Measurements from ENCODE around the gene GNAQ.
A peak's percentile ranks its signal among the peaks of the same experiment; 100 is the strongest.

Gene GNAQ

DNA sequence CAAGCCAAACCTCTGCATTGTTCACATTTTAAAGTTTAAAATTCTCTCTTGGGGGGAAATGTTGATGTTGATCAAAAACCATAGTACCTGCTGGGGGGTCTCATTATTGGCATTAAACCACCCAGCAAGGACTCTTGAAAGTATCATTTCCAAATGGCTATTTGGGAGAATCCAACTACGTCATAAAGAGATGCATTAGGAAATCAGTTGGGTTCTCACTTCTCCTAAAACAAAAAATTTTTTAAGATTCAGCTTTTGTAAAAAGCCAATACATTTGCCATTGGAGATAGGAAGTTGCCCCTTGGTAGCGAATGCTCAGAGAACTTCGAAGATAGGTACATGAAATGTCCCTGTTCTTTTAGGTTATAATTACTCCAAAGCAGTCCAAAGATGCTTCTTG lies 96.4 kb downstream of the GNAQ start:
- no peak for DNase-seq

DNA sequence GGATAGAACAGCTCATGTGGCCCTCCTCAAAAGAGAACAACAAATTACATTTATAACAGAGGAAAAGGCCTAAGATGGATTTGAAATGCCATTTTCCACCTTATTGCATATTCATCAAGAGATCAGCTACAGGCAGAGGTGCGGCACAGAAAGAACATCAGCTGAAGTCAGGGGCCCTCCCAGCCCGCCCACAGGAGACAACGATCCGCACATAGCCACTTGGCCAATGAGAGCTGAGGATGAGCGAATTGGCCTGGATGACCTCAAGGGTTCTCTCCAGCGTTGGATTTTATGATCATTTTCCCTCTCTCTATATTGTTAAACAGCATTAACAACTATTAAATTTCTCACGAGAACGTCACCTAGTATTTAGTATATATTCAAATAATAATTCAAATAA lies 97.6 kb downstream of the GNAQ start:
- no peak for DNase-seq

DNA sequence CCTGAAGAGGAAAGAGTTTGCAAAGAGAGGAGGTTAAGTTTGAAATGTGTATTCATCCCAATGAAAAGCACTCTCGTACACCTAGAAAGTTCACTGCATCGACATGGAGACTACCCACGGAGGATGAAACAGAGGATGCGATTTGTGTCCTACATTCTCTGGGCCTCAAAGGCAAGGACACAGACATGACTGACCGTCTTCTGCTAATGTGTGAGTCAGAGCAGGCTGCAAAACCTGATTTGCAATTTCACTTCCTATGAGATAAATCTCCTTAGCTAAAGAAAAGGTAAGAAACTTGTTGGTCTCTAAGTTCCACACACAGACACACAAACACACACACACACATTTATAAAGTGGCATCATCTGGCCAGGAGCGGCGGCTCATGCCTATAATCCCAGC lies 98.6 kb downstream of the GNAQ start:
- no peak for DNase-seq

DNA sequence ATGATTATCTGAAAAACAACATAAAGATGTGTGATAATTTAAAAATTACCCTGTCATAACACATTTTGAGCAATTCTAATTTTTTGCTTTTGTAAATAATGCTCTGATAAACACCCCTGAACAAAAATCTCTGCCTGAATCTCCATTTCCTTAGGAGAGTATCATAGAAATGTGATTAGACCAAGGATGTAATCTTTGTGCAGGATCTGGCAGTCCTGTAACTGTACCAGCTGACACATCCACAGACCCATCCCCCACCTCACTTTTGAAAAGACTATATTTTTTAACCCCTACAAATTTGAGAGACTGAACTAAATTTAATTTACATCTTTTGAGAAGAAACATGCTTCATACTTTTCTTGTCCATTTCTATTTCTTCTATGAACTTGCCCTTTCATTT lies 101.7 kb downstream of the GNAQ start:
- no peak for DNase-seq

DNA sequence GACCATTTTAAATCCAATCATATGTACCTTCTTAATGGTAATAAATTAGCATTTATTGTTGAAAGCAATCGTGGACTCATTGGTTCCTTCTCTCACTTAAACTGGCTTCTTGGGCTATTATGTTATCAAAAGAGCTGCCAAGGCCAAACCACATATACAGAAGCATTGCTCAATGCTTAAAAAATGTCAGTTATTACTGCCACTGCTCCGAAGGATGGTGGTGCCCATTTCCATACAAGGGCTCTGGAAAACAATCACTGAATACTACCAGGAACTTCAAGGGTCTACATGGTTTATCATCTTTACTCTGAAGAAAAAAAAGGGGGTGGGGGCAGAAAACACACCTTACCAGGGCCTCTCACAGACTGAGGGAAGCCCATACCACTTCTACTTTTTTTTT lies 104.3 kb downstream of the GNAQ start:
- no peak for DNase-seq

DNA sequence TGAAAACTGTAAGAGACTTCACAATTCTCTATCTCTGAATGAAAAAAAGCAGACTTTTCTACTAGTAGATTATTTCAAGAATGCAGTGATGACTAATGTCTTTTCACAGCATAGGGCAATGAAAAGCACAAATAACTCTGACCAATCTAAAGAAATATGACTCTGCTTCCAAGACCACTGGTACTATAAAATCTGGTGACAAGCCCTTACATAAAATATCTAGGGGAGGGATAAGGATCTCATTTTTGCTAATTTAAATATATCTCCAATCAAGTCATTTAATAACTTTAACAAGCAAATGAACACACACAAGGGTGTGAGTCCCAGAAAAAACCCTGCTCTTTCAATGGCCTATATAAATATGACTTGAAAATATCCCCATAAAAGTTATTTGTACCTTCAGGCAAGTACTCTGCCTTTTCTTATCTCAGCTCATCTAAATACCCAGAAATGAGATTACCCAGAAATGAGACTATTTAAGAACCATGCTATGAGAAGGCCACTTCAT lies 105.2 kb downstream of the GNAQ start:
- peak in 1 of 2 experiments; percentile 67 for DNase-seq

DNA sequence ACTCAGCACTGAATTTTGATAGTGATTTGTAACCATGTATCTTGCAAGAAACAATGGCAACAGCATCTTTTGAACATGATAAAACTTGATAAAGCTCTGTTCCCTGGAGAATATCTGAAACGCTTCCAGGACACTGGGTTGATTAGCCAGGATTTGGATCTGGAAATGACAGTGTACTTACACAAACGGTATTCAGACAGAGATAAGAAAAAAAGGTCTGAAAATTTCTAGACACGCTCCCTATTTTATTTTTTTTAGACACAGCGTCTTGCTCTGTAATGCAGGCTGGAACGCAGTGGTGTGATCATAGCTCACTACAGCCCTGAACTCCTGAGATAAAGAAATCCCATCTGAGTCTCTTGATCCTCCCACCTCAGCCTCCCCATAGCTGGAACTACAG lies 109.0 kb downstream of the GNAQ start:
- no peak for DNase-seq

DNA sequence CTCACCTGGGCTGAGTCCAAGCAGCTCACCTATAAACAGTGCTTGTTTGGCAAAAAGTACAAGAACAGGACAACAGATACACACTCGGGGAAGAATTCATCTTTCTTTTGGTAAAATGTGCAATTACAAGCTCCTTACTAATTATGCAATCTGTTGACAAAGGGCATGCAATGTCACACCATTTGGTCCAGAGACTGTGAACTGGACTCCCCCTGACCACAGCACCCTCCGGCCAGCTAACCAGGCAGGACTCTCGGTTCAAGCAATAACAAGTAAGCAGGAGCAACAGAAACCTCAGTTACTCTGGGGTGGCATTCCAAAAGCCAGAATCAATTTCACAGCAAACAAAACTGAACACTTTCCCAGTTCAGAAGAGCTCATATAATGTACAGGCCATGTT lies 113.8 kb downstream of the GNAQ start:
- DNase-seq = no peak

DNA sequence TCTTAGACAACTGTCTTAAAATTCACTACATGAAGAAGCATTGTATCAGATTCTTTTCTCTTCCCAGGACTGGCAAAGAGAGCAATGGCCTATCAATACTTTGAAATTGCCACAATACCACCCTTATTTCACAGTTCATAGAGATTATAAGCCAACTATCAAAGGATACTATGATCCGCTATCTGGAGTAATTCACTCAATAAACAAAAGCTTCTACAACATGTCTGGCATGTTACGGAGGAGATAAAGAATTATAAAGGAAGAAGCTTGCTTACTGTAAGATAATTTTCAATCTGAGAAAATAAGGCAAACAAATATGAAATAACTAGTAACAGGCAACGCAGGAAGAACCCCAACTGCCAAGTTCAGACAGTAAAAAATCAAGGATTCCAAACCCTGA lies 114.8 kb downstream of the GNAQ start:
- DNase-seq = no peak

DNA sequence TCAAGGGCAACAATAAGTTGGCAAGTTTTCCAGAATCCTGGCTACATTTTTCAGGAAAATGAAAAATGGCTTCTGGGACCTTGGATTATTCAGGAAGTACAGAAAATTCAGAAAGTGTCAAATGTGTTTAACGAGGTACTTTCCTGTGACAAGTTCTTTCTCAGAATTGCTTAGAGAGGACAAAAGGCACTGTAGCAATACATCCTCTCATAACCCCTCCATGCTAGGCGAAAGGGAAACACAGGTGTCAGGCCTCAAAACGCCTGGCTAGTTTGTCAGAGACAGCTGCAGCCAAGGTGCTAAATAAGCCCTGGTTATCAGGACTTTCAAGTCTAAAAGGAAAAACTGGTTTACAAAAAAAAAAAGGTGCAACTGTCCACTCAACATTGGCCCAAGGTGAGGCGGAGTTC lies 115.2 kb downstream of the GNAQ start:
- no peak for DNase-seq

DNA sequence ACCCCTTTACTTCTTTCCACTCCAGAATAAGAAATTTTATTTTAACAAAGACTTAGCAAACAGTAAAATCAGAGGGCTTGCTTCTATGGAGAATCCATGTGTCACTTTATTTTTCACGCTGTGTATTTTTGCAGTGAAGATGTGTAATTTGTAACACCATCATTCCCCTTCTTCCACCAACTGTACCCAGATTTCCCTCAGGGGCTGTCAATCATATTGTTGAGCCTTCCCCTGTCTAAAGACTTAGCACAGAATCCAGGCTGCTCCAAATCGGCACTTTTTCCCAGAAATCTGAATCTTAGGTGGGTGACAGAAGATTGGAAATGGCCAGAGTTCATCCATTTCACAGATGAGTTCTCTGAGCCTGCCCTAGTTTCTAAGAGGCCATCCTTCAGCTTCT lies 115.9 kb downstream of the GNAQ start:
- no peak for DNase-seq

DNA sequence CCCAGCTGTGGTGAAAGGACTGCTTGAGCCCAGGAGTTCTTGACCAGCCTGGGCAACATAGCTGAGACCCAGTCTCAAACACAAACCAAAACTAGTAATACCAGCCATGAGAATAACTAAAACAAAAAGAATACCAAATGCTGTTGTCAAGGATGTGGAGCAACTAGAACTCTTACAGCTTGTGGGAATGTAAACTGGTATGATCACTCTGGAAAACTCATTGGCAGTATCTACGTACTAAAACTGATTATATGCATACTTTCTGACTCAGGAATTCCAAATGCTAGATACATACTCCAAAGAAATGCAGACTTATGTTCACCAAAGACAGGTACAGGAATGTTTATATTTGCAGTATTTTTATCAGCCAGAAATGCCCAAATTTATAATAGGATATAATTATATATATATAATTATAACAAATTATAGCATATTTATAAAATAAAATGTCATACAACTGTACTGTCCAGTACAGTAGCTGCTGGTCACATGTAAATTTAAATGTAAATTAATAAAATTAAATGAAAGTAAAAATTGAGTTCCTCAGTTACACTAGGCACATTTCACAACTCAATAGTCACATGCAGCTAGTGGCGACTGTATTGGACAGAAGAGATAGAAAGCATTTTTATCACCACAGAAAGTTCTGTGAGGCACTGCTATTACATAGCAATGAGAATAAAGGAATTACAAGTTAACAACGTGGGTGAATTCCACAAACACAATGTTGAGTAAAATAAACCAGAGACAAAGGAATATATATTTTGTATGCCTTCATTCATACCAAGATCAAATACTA lies 118.5 kb downstream of the GNAQ start:
- DNase-seq = no peak

DNA sequence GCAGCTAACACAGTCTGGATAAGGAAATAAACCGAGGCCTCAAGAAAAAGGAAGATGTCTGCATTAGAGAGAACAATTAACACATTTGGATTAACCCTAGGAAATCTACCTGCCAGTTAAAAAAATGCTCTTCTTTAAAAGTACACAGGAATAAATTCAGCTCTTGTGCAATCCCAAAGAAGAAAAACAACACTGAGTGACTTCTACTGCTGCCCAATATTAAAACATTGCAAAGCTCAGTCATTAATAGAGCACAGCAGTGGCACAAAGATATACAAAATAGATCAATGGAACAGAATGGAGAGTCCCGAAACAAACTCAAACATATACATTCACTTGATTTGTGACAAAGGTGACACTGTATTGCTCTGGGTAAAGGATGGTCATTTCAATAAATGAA lies 119.7 kb downstream of the GNAQ start:
- no peak for DNase-seq

DNA sequence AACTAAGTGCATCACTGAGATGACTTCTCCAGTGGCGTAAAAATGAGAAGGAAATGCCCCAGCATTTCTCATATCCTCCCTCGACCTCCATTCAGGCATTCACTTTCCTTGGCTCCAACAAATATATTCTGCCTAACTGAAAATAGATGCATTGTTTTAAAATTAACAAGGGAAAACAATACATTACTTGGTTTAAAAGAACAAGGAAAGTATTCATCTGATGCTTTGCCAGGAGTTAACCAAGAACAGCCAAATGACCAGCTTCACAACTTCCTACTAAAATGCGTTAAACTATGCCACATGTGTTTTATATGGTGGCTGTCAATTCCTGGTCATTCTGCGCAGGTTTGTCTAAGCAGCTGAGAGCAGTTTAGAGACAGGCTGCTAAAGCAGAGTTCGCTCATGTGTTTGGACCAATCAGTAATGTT lies 121.4 kb downstream of the GNAQ start:
- DNase-seq = no peak

DNA sequence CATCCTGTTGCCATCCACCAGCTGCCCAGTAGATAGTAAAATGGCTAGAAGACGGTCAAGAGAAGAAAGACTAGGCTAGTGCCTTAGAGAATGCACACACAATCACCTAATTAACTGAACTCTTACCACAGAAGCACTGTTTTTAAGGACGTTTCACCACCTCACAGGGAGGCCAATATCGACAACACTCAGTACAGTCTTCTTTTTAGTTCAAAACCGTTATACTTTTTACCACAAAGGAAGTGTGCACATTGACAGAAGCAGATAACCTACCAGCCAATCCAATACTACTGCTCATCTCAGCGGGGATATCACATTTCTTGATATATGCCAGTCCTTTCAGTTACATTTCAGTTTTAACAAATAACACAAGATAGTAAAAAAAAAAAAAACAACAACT lies 122.3 kb downstream of the GNAQ start:
- no peak for DNase-seq

DNA sequence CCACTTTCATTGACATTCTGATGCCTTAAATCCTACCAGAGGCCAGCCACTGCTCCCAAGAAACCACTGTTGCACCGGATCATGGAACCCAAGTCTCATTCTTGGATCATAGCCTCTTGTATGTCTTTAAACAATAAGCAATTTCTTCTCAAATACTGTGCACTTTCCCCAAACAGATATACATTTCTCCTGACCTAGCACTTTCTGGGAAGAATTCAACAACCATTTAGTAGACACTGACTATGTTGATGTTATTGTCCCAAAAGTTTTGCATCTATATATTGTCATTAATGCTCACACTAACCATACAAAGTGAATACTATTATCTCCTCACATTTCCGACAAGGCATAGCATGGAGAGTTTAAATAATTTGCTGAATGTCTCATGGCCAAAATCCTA lies 123.3 kb downstream of the GNAQ start:
- DNase-seq = no peak

DNA sequence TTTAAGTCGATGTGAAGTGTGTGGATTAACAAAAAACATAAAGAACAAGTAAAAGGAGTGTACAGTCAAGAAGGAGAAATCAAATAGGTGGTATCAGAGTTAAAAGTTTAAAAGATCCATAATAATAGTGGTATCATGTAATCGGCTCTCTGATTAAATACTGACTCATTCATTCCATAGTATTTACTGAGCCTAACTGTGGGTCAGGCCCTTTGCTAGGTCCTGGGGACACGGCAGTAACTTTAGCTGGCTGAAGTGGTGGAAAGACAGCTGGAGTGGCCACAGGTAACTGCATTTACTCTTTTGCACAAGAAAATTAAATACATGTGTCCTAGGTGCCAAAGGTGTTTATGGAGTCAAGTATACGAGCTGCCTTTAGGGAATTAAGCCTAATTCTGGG lies 124.0 kb downstream of the GNAQ start:
- no peak for DNase-seq

DNA sequence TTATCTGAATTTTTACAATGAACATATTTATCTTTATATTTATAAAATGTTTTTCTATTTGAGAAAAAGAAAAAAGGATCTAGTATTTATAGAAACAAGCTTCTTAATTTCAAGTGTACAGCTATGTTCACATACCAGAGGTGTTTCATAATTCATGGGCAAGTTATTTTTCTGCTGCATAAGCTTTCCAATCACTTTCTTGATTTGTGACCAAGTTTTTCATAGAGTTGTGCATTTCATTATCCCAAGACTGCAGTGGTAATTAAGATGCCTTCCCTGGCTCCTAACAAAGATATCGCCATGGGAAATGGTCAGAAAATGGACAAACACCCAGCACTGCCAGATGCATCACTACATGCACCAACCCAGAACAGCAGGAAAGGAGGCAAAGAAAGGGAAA lies 124.6 kb downstream of the GNAQ start:
- no peak for DNase-seq

DNA sequence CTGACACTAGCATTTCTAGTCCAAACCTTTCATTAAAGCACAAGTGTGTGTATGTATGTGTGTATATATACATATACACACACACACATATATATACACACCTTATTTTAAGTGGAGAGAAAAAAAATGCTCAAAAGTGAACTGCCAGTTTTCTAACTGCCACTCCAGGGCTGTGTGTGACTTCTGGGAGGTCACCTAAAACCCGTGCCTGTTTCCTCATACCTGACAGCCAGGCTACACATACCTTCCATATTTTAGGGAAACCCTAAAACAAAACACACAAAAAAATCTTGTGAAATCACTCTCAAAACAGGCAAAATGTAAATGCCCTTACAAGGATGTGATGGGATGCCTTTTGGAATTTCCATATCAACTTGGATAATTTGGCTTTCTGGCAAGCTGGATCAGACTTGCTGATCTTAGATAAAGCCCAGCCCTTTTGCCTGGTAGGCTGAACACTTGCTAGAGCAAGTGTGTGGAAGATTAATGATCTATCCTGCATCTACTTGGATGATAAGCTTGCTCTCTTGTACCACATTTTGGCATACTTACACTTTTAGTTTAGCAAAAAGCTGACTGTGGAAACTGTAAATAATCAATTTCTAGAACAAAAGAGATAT lies 127.8 kb downstream of the GNAQ start:
- no peak for DNase-seq

DNA sequence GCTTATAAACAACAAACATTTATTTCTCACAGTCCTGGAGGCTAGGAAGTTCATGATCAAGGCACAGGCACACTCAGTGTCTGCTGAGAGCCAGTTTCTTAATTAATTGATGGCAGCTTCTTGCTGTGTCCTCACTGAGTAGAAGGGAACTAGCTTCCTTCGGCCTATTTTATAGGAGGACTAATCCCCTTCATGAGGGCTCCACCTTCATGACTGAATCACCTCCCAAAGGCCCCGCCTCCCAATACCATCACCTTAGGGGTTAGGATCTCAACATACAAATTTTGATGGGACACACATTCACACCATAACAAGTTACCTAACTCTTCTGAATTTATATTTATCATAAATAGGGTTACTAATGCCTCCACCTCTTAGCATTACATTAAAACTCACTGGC lies 129.8 kb downstream of the GNAQ start:
- no peak for DNase-seq

DNA sequence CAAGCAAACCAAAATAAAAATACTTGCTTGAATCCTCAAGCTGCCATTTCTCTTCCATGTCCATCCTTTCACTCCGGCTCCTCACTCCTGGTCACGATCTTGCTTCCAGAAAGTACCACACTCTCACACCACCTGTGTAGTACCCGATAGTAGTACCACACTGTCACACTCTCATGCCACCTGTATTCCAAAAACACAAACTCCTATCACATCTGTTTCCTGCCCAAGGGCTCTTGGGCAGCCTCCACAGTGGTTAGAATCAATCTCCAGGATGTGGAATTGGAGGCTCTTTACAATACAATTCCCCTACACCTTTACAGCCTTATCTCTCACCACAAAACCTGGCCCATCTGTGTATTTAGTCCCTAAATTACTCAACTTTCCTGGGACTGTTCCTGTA lies 130.6 kb downstream of the GNAQ start:
- DNase-seq = no peak

DNA sequence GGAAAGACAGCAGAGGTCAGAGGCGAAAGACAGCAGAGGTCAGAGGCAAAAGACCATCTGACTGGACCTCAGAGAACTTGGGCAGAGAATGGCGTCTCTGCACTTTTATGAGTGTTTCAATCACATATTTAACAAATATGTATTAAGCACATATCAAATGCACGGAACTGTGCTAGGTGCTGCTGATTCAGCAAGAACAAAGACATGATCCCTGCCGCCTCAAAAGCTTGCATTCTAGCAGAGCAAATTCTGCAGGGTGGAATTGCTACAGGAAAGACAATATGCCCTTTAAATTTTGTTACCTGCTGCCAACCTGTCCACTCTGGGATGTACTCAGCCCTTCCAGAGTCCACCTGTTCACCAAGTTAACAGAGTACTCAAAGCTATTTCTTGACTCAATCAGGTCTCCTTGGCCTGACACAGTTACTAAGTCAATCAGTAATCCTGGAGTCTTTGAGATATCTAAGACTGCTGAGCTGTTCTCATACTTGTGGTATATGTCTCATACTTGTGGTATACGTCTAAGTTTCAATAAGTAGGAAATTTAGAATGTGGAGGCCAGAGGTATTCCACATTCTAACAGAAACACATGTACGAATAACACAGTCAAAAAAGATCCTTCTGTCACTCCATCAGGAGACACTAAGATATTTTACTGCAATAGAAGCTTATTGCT lies 131.8 kb downstream of the GNAQ start:
- DNase-seq = peak in 1 of 2 experiments; percentile 29

DNA sequence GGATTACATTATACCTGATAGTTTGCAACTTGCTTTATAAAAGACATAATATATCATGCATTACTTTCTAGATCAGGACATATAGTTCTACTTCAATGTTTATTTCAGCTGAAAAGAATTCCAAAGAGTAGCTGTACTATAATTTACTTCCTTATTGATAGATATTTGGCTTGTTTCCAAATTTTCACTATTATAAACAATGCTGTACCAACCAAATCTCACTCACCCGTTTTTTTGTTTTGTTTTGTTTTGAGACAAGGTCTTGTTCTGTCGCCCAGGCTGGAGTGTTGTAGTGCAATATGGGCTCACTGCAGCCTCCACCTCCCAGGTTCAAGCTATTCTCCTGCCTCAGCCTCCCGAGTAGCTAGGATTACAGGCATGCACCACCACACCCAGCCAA lies 132.7 kb downstream of the GNAQ start:
- no peak for DNase-seq

All from SW 1271 (cell line).